ENCODE measurements around the gene USP15.
"Not testable (repeated sequence)": the region's sequence is repeated elsewhere in the genome, so short reads cannot be mapped to it uniquely, and the experiment has no call there.

USP15 gene

GRCh38 chr12:62379026-62379722 is 119.0 kb downstream of the USP15 start:
- no peak for DNase-seq

GRCh38 chr12:62379723-62380045 is 119.5 kb downstream of the USP15 start:
- DNase-seq, result no peak

- DNase-seq, result no peak
Observed at GRCh38 chr12:62382526-62382925, 122.3 kb downstream of the USP15 start.

GRCh38 chr12:62396750-62397149 is 136.5 kb downstream of the USP15 start:
- no peak for DNase-seq

- DNase-seq, result no peak
Observed at GRCh38 chr12:62400135-62400534, 139.9 kb downstream of the USP15 start.

- no peak for DNase-seq
Observed at GRCh38 chr12:62401631-62402030, 141.4 kb downstream of the USP15 start.

GRCh38 chr12:62403031-62403430 is 142.8 kb downstream of the USP15 start:
- DNase-seq, result no peak

- DNase-seq, result no peak
Observed at GRCh38 chr12:62407587-62407986, 147.4 kb downstream of the USP15 start.

DNA sequence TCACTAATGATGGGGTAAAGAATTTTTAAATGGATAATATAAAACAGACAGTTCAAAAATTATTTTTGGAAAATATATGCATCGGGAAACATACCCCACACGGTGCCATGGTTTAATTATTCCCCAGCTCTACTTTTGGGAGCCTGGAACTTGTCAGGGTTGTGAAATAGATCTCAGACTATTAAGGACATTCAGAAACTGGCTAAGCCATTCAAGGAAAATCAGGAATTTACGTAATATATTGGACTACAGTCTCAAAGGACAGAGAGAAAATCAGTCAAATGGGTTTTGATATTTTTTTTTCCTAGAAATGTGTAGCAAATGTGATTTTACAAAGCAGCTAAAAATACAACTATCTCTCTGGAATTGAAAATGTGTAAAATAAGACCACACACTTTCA is 148.9 kb downstream of the USP15 start:
- no peak for DNase-seq

GRCh38 chr12:62414180-62414579 is 154.0 kb downstream of the USP15 start:
- DNase-seq, result no peak

- DNase-seq, result no peak
Observed at GRCh38 chr12:62426089-62426488, 165.9 kb downstream of the USP15 start.

GRCh38 chr12:62429457-62429856 is 169.3 kb downstream of the USP15 start:
- no peak for DNase-seq

- DNase-seq, result no peak
Observed at GRCh38 chr12:62434494-62435302, 174.5 kb downstream of the USP15 start.

DNA sequence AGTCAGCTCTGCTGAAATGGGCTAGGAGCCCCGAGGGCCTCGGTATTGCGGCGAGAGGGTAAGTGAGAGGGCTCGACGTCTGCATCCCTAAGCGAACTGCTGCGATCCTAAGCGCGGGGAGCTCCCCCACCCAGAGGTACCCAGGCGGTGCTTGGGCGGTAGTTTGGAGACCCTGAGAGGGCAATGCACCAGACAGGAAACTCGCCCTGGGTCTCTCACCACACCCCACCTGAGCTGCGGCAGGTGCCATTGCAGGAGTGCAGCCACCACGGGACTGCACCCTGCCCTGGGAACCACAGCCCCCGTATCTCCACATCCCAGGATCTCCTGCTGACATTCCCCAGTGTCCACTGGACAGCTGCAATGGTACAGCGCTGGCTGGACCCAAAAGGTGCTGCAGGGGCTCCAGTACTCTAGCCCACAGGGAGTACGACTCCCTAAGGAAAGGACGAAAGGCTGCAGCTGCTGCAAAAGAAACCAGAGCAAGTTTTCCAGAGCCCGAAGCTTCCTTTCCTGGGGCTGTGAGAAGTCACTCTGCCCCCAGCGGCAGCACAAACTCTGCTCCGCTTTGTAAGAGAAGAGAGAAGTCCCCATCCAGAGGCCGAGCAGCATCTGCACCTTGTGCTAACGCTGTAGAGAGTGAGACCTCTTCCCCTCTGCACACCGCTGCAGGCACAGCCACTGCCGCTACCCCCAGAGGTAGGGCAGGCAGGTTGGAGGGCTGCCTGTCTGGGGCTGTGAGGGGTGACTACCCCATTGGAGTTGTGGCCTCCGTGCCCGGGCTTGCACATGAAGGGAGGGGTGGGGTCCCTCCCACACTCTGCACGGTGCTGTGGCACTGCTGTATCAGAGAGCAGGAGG is 175.3 kb downstream of the USP15 start:
- DNase-seq, result peak; percentile 29

- DNase-seq, result no peak
Observed at GRCh38 chr12:62436164-62436503, 175.9 kb downstream of the USP15 start.

DNA sequence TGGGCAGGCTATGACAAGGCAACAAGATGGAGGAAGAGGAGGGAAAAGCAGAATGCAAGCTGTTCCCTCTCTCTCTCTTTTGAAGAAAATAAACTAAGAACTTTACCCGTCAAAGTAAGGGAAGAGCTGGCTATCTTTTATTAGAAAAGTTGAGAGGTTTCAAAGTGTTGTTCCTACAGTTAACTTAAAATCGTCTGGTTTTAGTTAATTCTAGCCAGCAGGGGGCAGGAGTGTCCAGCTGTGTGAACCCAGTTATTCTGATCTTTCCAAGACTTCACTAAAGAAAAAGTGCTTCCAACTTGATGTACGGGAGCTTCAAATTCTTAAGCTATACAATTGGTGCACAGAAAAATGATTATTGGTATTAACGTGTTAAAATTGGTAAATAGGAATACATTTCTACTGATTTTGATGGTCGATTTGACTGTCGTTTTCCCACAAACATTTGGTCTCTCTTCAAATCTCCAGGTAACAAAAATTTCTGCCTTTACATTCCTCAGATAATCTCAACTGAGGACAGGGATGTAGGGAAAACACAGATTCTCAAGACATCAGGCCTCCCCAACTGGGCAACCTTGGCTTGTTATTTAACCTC is 178.0 kb downstream of the USP15 start:
- peak; percentile 36 for DNase-seq

- DNase-seq, result no peak
Observed at GRCh38 chr12:62446754-62447452, 186.7 kb downstream of the USP15 start.

- DNase-seq, result no peak
Observed at GRCh38 chr12:62448436-62448835, 188.2 kb downstream of the USP15 start.

GRCh38 chr12:62455429-62455828 is 195.2 kb downstream of the USP15 start:
- DNase-seq, result not testable (repeated sequence)

- no peak for DNase-seq
Observed at GRCh38 chr12:62458626-62459025, 198.4 kb downstream of the USP15 start.

DNA sequence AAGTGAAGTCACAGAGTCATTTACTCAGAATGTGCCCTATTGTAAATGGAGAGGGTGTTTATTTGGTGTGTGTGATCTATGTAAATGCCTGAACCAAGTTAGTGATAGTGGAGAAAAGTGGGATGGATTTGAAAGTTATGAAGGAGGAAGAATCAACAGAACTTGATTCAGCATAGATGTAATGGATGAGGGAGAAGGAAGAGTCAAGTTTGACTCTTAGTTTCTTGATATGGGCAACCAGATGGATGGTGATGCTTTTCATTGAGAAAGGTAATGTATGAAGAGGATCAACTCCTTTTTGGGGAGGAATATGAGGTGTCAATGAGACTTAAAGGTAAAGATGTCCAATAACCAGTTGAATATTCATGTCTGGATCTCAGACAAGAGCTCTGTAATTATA is 199.8 kb downstream of the USP15 start:
- DNase-seq, result no peak

DNA sequence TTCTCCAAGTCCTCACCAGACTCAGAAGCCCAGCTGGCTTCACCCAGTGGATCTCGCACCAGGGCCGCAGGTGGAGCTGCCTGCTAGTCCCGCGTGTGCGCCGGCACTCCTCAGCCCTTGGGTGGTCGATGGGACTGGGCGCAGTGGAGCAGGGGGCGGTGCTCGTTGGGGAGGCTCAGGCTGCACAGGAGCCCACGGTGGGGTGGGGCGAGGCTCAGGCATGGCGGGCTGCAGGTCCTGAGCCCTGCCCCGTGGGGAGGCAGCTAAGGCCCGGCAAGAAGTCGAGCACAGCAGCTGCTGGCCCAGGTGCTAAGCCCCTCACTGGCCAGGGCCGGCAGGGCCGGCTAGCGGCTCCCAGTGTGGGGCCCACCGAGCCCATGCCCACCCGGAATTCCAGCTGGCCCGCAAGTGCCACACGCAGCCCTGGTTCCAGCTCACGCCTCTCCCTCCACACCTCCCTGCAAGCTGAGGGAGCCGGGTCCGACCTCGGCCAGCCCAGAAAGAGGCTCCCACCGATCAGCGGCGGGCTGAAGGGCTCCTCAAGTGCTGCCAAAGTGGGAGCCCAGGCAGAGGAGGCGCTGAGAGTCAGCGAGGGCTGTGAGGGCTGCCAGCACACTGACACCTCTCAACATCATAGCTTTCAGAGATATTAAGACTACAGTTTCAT is 201.1 kb downstream of the USP15 start:
- DNase-seq, result not testable (repeated sequence)
